Inflammatory macrophage treated with lipopolysaccharide for 4 hours (primary cell): ENCODE data around the gene NDUFA5.
"Not testable (repeated sequence)": the region's sequence is repeated elsewhere in the genome, so short reads cannot be mapped to it uniquely, and the experiment has no call there.

ENCODE experiments used
- DNase-seq: peaks from one replicate; pipeline ENCODE4 v3.0.0-alpha.2; 2020

NDUFA5 gene

DNA sequence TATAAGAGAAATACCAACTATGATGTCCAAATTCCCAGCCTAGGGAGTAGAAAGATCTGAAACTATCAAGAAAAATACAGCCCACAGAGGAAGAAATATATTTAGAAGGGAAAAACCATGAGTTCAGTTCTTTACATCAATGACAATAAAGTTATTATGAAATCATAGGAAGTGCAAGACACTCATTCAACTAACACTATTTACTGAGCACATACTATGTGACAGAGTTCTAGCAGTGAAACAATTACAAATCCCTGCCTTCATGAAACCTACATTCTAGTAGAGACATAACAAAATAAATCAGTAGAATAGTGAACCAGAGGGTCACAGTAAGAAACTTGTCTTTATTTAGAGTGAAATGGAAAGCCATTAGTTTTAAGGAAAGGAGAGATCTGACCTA, 2.1 kb downstream of the NDUFA5 start:
- DNase-seq = no peak

DNA sequence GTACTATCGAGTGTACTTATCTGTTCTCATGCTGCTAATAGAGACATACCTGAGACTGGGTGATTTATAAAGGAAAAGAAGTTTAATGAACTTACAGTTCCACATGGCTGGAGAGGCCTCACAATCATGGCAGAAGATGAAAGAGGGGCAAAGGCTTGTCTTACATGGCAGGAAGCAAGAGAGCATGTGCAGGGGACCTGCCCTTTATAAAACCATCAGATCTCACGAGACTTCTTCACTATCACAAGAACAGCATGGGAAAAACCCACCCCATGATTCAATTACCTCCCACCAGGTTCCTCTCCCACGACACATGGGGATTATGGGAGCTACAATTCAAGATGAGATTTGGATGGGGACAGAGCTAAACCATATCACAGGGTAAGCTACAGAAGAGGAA, 4.5 kb downstream of the NDUFA5 start:
- DNase-seq = no peak

DNA sequence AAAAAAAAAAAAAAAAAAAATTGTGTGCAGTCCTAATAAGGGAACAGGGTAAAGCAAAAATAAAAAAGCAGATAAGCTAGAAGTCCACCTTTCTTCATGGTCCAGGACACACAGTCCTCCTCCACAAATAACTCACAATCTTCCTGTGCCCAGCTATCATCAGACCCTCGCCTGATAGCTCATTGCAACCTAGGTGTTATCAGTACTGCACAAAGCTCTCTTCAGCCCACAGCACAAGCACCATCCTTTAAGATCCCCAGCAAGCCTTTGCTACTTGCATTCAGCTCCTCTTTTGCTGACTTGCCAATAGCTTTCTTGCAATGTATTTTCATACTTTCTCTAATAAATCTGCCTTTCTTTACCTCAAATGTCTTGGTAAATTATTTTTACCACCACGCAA, 5.0 kb downstream of the NDUFA5 start:
- DNase-seq = no peak

DNA sequence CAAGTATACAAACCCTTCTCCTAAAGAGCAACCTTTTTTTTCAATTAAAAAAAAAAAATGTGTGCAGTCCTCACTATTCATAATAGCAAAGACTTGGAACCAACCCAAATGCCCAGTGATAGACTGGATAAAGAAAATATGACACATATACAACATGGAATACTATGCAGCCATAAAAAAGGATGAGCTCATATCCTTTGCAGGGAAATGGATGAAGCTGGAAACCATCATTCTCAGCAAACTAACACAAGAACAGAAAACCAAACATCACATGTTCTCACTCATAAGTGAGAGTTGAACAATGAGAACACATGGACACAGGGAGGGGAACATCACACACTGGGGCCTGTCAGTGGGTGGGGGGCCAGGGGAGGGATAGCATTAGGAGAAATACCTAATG, 5.5 kb downstream of the NDUFA5 start:
- DNase-seq = not testable (repeated sequence)

DNA sequence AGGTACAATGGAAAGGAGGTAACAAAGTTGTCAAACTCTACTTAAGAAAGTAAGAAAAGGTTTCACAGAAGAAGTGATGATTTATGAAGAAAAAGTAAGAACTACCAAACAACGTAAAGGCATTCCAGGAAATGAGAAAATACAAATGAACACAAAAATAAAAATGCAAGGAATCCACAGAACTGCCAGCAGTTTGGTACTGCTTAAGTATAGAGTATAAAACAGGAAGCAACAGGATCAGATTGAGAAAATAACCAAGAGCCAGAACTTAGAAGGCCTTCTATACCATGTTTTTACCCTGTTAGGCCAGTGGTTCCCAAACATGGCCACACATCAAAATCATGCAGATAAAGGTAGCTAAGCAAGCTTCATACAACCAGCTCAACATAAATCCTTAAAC, 9.2 kb downstream of the NDUFA5 start:
- no peak for DNase-seq

DNA sequence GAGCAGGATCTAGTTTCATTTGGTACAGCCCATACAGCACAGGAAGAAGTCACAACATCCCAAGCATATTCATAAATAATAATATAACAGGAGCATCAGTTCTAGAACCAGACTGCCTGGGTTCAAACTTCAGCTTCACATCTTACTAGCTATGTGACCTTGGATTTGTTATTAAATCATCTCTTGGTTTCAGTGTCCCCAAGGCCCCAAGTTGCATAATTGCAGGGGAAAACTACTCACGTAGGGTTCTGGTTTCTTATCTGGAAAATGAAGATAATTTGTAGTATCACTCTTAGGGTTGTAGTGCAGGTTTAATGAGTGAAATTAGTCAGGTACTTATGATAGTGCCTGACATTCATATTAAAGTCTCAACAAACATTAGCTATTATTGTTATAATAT, 17.7 kb downstream of the NDUFA5 start:
- DNase-seq = no peak

DNA sequence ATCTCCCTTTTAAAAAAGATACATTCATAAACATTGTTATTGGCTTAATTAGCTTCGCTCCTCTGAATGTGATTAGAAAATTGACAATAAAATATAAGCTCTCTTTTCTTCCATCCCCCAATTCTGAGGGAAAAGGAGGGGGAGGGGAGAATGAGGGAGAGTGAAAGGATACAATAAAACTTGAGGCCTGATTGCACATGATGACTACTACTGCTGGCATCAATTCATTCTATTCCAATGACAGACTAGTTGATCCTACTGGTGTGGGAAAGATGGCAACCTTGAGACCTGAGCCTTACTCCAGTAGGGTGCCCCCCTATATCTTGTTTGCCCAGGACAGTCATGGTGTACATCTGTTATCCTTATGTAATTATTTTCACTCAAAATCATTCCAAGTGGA, 18.7 kb downstream of the NDUFA5 start:
- DNase-seq = no peak

DNA sequence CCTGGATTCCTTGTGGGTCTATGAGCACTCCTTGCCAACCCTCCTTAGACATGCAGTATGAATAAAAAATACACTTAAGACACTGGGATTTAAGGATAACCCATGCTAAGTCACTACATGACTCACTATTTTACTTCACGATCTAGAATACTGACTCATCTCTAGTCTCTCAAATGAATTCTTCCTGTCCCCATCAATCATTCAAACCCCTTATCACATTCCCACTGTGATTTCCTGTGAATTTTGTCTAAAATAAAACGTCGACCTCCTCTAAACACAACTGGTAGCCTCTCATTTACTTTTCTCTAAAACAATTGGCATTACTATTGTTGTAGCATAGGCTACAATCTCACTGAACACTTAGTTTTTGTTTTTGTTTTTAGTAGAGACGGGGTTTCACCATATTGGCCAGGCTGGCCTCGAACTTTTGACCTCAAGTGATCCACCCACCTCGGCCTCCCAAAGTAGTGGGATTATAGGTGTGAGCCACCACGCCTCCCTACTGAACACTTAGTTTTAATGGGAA, 19.4 kb downstream of the NDUFA5 start:
- DNase-seq = no peak

DNA sequence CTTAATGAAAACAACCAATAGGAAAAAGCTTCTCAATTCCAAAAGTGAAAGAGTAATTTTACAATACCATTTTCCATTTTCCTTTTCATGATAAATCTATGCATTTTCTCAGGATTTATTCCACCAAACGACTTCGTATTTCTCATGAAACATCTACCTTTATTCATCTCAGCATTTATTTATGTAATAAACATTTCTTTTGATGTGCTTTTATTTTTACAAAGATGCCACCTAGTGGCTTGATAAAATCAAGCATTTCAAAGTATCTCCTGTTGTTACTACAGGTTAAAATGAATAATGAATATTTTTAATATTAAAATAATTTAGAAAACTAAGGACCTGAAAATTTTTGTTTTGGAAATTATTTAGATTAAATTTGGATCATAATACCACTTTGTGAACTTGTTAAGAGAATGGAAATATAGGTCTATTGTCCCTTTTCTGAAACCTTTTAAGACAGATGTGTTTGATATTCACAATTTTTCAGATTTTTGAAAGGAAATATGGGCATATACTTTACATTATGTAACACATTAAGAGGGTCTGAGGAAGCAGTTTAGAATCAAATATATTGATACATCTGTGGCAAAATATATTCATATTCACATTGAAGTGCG, 20.5 kb downstream of the NDUFA5 start:
- DNase-seq = peak; percentile 38

DNA sequence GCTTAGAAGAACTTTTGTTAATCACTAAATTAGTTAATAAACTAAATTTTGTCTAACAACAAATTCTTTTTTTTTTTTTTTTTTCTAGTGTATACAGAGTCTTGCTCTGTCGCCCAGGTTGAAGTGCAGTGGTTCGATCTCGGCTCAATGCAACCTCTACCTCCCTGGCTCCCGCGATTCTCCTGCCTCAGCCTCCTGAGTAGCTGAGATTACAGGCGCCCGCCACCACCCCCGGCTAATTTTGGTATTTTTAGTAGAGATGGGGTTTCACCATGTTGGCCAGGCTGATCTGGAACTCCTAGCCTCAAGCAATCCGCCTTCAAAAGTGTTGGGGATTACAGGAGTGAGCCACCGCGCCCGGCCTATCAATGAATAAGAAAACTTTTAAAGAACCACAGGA, 22.1 kb downstream of the NDUFA5 start:
- DNase-seq = no peak

DNA sequence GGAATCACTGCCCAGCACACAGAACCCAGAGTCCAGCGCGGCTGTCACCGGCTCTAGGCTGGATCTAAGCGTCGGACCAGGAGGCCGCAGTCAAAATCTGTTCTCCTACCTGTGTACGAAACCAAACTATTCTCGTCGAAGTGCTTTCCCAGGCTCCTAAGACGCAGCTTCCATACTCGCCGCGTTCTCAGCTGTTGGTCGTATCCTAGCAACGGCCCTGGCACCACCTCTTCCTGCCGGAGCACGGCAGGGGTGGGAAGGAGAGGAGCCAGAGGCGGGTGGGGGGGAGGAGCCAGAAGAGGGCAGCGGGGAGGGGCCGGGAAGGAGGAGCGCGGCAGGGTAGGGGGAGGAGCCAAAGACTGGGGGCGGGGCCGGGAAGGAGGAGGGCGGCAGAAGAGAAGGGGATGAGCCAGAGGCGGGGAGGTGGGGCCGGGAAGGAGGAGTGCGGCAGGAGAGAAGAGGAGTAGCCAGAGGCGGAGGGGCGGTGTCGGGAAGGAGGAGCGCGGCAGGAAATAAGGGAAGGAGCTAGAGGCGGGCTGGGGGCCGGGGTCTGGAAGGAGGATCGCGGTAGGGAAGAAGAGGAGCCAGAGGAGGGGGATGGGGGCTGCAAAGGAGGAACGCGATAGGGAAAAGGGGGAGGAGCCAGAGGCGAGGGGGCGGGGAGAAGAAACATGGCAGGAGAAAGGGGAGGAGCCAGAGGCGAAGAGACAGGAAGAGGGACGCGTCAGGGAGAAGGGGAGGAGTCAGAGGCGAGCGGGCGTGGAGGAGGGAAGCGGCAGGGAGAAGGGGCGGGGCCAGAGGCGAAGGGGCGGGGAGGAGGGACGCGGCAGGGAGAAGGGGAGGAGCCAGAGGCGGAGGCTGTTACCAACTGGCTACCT, 23.0 kb downstream of the NDUFA5 start, which contains the start of gene IQUB:
TSS of gene IQUB (minus strand) at position 213 of the 878 bp plus-strand sequence. CDS start 22,255 bp downstream, outside the sequence.
- DNase-seq = peak; percentile 98

DNA sequence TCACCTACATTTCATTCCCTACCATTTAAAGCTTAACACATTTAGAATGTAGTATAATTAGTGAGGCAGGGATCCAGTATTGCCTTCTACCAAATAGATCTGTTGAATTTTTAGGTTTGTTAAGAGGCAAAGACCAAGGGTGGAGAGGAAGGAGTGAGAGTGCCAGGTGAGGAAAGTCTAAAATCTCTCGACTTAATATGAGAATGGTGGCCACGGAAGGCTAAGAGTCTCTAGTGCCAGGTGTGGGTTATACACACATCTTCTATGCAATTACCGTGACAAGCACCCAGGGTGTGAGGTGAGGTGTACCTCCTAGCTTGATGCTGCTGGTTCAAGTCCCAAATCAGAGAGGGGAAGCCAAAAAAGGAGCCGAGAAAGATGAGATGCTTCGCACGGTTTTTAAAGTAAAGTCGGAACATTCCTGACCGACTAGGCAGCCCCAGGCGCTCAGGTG, 23.7 kb downstream of the NDUFA5 start:
- no peak for DNase-seq

DNA sequence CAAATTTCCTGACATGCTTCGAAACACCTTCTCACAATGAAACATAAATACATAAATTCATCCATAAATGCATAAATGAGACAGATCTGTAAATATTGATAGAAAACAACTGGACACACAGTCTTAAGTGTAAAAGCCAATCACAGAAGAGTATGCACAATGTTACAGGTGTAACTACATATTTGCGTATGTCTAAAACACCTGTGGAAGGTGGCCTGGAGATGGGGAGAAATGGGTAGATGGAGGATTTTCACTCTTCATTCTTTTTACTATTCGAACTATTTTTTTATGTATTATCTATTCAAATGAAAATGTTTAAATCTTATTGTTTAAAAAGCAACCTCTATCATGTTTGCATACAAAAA, 24.1 kb downstream of the NDUFA5 start:
- DNase-seq = no peak

DNA sequence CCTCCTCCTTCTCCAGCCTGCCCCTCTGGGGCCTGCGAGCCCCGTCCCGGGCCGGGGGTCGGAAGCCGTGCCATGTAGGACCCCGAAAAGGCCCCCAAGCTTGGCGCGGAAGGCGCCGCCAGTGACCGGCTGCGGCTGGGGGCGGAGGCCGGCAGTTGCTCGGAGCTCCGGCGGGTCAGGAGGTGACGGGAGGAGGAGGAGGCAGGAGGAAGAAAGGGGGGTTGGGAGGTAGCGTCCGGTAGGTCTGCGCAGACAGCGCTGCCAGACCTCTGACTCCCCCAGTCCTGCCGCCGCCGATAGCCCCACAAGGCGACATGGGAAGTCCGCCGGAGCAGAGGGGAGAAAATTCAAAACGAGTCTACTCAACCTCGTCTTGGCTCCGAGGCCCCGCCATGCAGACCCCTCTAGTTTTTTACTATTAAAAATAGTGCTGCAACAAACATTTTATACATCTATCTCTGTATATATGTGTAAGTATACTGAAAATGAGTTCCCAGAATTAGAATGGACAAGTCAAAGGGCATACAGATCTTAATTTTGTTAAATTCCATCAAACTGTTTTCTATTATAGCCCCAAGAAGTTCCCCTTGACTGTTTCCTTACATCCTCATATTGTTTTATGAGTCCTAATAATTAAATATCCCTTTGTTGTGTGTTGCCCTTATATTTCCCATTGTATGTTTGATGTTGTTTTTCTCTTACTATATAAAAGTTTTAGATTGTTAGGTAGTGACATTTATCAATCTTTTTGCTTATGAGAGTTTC, 24.6 kb downstream of the NDUFA5 start:
- DNase-seq = not testable (repeated sequence)

DNA sequence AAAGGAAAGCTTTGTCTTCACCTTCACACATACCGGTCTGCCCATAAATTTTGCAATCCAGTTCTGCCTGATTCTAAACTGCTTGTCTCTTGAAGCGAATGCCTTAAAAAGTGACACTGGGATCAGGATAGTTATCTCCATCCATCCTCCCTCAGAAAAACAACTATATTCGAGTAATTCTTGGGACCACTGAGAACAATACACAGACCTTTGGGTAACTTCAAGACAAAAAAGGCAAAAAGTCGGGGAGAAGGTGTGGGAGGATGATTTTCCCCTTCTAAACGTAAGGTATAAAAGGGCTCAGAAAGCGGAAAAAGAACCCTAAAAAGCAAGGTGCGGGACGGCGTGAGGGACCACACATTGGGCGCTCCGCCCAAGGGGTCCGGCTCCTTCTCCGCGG, 25.3 kb downstream of the NDUFA5 start:
- not testable (repeated sequence) for DNase-seq

DNA sequence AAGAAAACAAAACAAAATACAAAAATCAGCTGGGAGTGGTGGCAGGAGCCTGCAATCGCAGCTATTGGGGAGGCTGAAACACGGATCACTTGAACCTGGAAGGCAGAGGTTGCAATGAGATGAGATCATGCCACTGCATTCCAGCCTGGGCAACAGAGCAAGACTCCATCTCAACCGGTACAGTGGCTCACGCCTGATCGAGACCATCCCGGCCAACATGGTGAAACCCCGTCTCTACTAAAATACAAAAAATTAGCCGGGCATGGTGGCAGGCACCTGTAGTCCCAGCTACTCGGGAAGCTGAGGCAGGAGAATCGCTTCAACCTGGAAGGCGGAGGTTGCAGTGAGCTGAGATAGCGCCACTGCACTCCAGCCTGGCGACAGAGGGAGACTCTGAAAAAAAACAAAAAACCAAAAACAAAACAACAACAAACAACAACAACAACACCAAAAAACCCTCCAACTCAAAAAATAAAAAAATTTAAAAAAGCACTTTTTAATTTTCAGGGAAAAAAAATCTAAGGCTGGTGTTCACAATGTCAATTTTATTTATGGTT, 27.5 kb downstream of the NDUFA5 start:
- not testable (repeated sequence) for DNase-seq

DNA sequence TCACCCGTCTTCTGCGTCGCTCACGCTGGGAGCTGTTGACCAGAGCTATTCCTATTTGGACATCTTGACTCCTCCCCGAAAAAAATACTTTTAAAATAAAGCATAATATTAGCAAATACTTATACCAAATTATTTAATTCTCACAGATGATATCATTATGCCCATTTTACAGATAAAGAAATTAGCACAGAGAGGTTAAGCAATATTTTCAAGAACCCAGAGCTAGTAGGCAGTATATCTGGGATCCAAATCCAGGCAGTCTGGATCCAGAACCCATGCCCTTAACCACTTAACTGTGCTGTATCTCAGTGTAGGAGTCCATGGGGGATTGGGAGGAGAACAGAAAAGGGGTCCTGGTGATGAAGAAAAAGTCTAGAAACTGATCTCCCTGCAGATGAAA, 29.4 kb downstream of the NDUFA5 start:
- no peak for DNase-seq

DNA sequence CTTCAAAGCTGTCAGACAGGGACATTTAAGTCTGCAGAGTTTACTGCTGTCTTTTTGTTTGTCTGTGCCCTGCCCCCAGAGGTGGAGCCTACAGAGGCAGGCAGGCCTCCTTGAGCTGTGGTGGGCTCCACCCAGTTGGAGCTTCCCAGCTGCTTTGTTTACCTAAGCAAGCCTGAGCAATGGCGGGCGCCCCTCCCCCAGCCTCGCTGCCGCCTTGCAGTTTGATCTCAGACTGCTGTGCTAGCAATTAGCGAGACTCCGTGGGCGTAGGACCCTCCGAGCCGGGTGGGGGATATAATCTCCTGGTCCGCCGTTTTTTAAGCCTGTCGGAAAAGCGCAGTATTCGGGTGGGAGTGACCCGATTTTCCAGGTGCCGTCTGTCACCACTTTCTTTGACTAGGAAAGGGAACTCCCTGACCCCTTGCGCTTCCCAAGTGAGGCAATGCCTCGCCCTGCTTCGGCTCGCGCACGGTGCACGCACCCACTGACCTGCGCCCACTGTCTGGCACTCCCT, 29.8 kb downstream of the NDUFA5 start:
- DNase-seq = not testable (repeated sequence)

DNA sequence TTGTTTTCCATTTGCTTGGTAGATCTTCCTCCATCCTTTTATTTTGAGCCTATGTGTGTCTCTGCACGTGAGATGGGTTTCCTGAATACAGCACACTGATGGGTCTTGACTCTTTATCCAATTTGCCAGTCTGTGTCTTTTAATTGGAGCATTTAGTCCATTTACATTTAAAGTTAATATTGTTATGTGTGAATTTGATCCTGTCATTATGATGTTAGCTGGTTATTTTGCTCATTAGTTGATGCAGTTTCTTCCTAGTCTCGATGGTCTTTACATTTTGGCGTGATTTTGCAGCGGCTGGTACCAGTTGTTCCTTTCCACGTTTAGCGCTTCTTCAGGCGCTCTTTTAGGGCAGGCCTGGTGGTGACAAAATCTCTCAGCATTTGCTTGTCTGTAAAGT, 31.1 kb downstream of the NDUFA5 start:
- not testable (repeated sequence) for DNase-seq

DNA sequence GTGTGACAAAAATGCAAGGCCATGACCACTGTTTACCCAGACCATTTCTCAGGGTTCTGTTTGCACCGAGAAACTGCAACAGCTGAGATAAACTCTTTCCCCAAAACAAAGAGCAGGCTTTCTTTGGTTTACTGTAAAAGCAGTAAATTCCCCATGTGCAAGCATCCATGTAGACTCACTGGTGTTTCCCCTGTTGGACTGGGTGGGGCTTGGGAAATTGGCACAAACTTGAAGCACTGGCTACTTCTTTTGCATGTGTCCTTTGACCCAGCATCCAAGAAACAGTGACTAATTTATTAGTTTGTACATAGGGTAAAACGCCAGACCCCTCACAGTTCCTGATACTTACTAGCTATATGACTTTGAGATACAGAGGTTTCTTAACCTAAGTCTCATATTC, 35.6 kb downstream of the NDUFA5 start:
- DNase-seq = no peak

DNA sequence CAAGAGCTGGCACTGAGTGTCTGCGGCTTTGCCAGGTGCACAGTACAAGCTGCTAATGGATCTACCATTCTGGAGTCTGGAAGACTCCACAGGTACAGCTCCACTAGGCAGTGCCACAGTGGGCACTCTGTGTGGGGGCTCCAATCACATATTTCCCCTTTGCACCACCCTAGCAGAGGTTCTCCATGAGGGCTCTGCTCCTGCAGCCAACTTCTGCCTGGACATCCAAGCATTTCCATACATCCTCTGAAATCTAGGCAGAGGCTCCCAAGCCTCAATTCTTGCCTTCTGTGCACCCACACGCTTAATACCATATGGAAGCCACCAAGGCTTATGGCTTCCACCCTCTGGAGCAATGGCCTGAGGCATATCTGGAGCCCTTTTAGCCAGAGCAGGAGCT, 52.4 kb downstream of the NDUFA5 start:
- DNase-seq = no peak

DNA sequence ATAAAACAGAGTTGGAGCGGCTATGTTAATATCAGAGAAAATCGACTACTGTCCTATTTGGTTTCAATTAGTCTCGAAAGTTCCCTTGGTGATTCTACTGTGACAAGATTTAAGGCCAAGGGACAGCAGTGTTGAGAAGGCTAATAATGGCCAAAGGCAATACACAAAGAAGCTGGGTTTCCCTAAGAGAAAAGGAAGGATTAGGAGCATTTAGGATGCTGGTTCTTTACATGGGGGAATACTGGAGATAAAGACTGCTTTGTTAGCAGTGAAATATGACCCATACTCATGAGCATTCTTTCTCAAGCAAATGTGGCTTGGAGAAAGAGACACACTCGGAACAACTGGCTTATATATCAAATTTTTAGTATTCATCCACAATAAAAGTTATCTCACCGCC, 55.4 kb downstream of the NDUFA5 start:
- DNase-seq = no peak
